Retinal pigment epithelial cell (primary cell): Measurements from ENCODE around the gene SORCS2.

Source experiments
- DNase-seq: peaks from one replicate; pipeline ENCODE4 v3.0.0-alpha.2; 2010; ENCODE audit warnings: low read depth
- H3K4me3 ChIP-seq: 2 replicates; pipeline ENCODE4 v1.5.1; 2011; ENCODE audit warnings: mild to moderate bottlenecking, low read length, control low read depth, moderate library complexity
- CTCF ChIP-seq: conservative IDR thresholded peaks from 2 replicates; pipeline ENCODE4 v1.5.1; 2011; ENCODE audit warnings: low read depth, low read length, control low read depth, inconsistent platforms

Gene SORCS2

DNA sequence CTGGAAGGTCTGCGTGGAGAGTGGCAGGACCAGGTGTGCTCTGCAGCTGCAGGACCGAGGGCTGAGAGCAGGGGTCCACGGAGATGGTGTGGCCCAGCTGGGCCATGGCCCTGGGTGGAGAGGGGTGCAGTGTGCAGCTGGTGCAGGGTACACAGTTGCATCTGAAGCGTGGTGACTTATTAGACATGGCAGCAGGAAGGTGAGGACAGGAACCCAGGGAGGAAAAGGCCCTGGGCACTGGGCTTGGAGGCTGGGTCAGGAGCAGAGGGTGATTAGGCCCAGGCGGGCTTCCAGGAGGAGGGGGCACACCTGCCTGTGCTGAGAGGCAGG lies 457.0 kb downstream of the SORCS2 start:
- no peak for DNase-seq
- TF ChIP-seq CTCF = no peak
- no peak overlapping the region for H3K4me3 ChIP-seq

- DNase-seq = no peak
- no peak for TF ChIP-seq CTCF
- no peak overlapping the region for H3K4me3 ChIP-seq
Measured at GRCh38 chr4:7649741-7650531, 457.6 kb downstream of the SORCS2 start.

DNA sequence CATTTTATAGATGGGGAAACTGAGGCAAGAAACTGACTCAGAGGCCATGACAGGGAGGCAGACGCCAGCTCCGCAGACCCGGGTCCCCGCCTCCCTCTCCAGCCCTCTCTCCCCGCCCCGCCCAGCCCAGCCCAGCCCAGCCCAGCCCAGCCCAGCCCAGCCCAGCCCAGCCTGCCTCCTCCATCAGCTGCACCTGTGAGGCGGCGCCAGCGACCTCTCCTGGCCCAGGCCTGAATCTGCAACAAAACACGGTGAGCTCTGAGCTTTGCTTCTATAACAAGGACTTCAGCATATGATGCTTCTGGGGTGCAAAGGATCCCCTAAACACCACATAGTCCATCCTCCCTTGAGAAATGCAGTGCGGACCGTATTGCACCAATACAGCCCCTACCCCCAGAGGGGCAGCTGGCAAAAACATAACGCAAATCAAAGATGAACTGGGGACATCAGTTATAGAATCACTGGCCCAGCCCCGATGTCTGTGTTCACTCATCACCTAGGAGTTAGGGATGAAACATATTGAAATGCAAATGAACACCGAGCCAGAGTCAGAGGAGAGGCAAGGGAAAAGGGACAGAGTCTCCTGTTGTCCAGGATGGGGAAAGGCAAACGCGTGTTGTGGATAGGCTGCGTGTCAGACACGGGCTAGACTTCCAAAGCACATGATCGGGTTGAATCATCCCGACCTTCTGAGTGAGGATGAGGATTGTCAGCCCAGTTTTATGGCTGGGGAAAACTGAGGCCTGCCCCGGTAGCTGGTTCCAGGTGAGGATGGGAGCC lies 458.5 kb downstream of the SORCS2 start:
- TF ChIP-seq CTCF = peak; percentile 33
- H3K4me3 ChIP-seq = no peak overlapping the region
- DNase-seq = no peak

DNA sequence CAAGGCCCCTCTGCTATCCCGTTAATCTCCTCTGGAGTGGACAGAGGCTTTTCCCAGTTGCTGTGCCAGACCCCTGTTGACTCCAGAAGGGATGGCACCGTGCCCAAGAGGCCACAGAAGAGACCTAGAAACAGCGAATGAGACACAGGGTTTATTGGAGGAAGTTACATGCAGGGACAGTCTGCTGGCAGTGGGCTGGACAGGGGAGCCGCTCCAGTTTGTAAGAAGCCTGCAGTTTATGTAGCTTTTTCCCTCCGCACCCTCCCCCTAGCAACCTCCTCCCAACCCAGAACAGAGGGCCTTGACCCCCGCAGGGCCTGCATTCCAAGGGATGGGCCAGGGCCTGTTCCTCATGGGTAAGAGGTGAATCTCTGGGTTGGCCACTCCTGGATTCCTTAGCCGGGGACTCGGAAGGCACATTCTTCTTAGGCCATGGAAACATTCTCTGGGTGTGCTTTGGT lies 459.2 kb downstream of the SORCS2 start:
- TF ChIP-seq CTCF = no peak
- H3K4me3 ChIP-seq = no peak overlapping the region
- DNase-seq = no peak

DNA sequence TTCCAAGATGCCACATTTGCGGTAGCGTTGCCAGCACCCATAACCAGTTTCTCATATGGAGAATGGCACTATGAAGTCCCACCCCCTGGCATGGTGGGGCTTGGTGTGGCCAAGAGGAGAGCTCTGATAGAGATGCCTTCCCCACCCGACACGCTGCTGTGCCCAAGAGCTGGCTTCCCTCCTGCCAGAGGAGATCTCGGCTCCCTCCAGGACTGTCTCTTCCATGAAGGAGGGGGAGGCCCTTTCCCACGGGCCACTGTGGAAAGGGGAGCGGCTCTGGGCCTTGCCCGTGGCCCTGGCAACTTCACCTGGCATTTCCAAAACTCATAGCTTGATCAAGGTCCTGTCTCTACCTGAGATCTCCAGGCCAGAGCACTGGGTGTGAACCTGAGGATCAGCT lies 459.7 kb downstream of the SORCS2 start:
- no peak for DNase-seq
- H3K4me3 ChIP-seq = no peak overlapping the region
- no peak for TF ChIP-seq CTCF

GRCh38 chr4:7652451-7652881 lies 460.1 kb downstream of the SORCS2 start:
- TF ChIP-seq CTCF = no peak
- no peak for DNase-seq
- H3K4me3 ChIP-seq = no peak overlapping the region
